ENCODE measurements around the gene NDUFAF5.

DNA sequence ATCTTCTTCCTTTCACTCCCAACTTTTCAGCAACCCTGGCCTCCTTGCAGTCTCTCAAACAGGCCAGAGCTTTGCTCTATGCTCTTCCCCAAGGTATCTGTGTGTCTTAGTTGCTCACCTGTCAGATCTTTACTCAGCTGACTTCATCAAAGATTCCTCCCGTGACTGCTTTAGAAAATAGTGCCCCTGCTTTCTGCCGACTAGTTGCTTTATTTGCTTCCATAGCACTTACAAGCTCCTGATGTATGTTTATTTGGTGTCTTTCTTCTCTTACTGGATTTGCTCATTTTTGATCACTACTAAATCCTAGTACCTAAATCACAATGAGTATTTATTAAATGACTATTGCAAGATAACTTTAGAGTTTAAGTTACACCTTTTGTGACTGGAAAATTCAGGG is 5.9 kb downstream of the NDUFAF5 start:
- TF ChIP-seq, protein P1, sequence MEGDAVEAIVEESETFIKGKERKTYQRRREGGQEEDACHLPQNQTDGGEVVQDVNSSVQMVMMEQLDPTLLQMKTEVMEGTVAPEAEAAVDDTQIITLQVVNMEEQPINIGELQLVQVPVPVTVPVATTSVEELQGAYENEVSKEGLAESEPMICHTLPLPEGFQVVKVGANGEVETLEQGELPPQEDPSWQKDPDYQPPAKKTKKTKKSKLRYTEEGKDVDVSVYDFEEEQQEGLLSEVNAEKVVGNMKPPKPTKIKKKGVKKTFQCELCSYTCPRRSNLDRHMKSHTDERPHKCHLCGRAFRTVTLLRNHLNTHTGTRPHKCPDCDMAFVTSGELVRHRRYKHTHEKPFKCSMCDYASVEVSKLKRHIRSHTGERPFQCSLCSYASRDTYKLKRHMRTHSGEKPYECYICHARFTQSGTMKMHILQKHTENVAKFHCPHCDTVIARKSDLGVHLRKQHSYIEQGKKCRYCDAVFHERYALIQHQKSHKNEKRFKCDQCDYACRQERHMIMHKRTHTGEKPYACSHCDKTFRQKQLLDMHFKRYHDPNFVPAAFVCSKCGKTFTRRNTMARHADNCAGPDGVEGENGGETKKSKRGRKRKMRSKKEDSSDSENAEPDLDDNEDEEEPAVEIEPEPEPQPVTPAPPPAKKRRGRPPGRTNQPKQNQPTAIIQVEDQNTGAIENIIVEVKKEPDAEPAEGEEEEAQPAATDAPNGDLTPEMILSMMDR (IDR thresholded peaks at IDR 0.05 in 4 of 5, conservative IDR thresholded peaks at IDR 0.05 in 1 of 5) = no peak
- TF ChIP-seq POLR2A (IDR thresholded peaks at IDR 0.05) = no peak

All from gastrocnemius medialis (tissue), 4 donors.